ENCODE measurements around the gene PRSS36.
A peak's percentile ranks its signal among the peaks of the same experiment; 100 is the strongest.
"Not testable (repeated sequence)": the region's sequence is repeated elsewhere in the genome, so short reads cannot be mapped to it uniquely, and the experiment has no call there.

Gene PRSS36

DNA sequence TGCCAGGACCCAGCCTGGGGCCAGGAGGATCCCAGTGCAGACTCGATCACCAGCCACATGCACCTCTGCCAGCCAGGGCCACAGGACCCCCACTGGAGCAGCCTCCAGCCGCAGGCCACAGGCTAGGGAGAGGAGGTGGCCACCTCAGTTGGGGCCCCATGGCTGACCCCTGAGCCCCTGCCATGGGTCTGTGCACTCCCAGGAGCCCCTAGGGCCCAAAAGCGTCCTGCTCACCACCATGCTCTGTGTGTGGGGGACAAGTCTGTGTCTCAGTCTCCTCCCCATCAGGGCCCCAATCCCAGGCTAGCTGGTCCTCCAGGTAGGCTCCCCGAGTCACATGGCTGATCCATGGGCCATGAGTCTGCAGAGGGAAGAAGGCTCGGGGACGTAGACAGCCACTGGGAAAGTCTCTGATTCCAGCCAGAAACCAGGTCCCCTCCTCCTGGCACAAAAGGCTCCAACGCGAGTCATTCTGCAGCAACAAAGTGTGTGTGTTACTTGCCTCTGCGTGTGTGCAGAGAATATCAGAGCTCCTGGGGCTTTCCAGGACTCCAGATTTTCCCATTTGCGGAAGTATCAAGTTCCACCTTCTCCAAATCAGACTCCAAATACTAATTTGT is 8.3 kb downstream of the PRSS36 start:
- peak overlapping the region; percentile 41 for H3K4me3 ChIP-seq (replicated peaks; ENCODE audit: low read depth, low read length)
- DNase-seq (ENCODE audit: extremely low read depth, insufficient read length) = no peak
- H3K36me3 ChIP-seq (ENCODE audit: control insufficient read depth, insufficient read depth, low read length) = no peaks in the 10 kb centered on the region
- TF ChIP-seq, protein P1, sequence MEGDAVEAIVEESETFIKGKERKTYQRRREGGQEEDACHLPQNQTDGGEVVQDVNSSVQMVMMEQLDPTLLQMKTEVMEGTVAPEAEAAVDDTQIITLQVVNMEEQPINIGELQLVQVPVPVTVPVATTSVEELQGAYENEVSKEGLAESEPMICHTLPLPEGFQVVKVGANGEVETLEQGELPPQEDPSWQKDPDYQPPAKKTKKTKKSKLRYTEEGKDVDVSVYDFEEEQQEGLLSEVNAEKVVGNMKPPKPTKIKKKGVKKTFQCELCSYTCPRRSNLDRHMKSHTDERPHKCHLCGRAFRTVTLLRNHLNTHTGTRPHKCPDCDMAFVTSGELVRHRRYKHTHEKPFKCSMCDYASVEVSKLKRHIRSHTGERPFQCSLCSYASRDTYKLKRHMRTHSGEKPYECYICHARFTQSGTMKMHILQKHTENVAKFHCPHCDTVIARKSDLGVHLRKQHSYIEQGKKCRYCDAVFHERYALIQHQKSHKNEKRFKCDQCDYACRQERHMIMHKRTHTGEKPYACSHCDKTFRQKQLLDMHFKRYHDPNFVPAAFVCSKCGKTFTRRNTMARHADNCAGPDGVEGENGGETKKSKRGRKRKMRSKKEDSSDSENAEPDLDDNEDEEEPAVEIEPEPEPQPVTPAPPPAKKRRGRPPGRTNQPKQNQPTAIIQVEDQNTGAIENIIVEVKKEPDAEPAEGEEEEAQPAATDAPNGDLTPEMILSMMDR (IDR thresholded peaks at IDR 0.05; ENCODE audit: insufficient read depth, low read length, poor library complexity, severe bottlenecking) = no peak
- H3K27me3 ChIP-seq (replicated peaks; ENCODE audit: control insufficient read depth, insufficient read depth, low read length) = no peaks in the 10 kb centered on the region

DNA sequence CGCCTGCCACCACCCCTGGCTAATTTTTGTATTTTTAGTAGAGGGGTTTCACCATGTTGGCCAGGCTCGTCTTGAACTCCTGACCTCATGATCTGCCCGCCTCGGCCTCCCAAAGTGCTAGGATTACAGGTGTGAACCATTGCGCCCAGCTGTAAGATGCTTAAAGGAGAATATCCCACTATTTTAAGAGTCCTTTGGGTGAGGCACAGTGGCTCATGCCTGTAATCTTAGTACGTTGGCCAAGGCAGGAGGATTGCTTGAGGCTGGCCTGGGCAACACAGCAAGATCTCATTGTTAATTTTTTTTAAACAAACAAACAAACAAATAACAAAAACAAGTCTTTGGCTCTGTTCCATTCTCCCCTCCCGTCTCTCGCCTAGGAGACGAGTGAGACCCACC is 8.8 kb downstream of the PRSS36 start:
- DNase-seq (ENCODE audit: extremely low read depth, insufficient read length); H3K36me3 ChIP-seq (ENCODE audit: control insufficient read depth, insufficient read depth, low read length); H3K4me3 ChIP-seq (replicated peaks; ENCODE audit: low read depth, low read length): not testable (repeated sequence)

DNA sequence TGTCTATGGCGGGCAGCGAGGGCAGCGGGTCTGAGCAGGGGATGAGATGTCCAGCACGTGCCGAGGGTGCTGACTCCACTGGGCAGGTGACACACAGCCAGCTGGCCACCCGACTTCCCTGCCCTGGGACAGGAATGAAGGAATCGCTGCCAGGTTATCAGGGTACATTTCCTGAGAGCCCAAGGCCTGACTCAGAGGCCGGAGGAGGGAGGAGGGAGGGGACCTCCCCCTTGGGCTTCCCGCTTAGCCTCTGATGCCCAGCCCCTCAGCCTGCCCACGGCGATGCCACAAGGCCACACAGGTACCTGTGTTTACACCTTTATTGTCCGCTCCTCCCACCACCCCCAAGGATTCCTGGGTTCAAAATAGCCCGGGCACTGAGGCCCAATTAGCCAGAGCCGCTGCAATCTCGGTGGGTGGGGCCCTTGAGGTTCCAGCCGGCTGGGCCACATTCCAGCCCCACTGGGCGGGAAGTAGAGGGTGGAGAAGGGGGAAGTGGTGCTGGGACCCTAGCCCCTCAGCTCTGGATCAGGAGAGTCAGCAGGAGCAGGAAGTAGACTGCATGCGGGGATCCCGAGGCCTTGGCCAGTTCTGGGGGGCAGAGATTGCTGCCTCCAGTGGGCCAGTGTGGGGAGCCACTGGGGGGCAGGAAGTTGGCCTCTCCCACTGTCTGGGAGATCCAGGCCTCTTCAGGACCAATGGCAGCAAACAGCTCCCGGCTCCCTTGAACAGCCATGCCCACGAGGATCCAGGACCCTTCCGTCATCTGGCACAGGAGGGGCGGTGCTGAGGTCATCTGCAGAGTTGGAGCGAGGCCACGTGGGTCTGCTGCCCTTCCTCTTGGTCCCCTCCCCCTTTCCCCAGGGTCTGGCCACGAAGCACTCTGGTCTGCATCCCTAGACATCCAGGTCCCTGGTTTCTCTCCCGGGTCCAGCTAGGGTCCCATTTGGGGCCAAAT is 11.0 kb downstream of the PRSS36 start:
- Histone ChIP-seq H3K36me3 (ENCODE audit: control insufficient read depth, insufficient read depth, low read length) (no peaks in the 10 kb centered on the region), H3K4me3 (replicated peaks; ENCODE audit: low read depth, low read length) (no peak overlapping the region), H3K27me3 (replicated peaks; ENCODE audit: control insufficient read depth, insufficient read depth, low read length) (no peaks in the 10 kb centered on the region)
- DNase-seq (ENCODE audit: extremely low read depth, insufficient read length) = no peak
- TF ChIP-seq, protein P1 (IDR thresholded peaks at IDR 0.05; ENCODE audit: insufficient read depth, low read length, poor library complexity, severe bottlenecking) = no peak

More for the DNA sequence above, 8.8 kb downstream of the PRSS36 start:
- H3K27me3 ChIP-seq (replicated peaks; ENCODE audit: control insufficient read depth, insufficient read depth, low read length) = not testable (repeated sequence)

DNA sequence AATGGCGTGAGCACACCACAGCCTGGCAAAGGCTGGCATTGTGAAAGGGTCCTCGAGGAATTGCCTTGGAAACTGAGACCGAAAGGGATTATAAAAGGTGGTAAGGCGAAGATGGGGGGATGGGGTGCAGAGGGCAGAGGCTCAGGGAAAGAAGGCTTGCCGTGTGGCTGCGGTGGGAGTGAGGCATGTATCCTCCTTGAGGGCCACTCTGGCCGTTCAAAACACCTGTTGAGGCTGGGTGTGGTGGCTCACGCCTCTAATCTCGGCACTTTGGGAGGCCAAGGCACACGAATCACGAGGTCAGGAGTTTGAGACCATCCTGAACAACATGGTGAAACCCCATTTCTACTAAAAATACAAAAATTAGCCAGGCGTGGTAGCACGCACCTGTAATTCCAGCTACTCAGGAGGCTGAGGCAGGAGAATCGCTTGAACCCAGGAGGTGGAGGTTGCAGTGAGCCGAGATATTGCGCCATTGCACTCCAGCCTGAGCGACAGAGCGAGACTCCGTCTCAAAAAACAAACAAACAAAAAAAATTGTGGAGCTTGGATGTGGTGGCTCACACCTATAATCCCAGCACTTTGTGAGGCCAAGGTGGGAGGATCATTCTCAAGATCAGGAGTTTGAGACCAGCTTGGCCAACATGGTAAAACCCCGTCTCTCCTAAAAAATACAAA is 12.9 kb downstream of the PRSS36 start:
- not testable (repeated sequence) for H3K27me3 ChIP-seq (replicated peaks; ENCODE audit: control insufficient read depth, insufficient read depth, low read length); H3K36me3 ChIP-seq (ENCODE audit: control insufficient read depth, insufficient read depth, low read length); H3K4me3 ChIP-seq (replicated peaks; ENCODE audit: low read depth, low read length); DNase-seq (ENCODE audit: extremely low read depth, insufficient read length)

DNA sequence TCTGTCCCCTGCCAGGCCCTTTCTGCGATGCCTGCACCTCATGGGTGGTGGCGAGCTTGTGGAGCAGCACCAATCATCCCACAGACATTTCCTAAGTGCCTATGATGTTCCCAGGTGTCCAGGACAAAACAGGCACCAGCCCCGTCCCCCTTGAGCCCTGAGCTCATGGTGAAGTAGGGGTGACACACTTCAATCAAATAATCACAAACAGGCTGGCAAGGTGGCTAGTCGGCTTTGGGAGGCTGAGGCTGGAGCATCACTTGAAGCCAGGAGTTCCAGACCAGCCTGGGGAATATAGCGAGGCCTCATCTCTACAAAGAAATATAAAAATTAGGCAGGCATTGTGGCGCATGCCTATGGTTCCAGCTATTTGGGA is 13.6 kb downstream of the PRSS36 start:
- Histone ChIP-seq H3K27me3 (replicated peaks; ENCODE audit: control insufficient read depth, insufficient read depth, low read length) (no peaks in the 10 kb centered on the region), H3K4me3 (replicated peaks; ENCODE audit: low read depth, low read length) (no peak overlapping the region), H3K36me3 (ENCODE audit: control insufficient read depth, insufficient read depth, low read length) (peaks cover 4% of the 10 kb centered on the region)
- TF ChIP-seq, protein P1 (IDR thresholded peaks at IDR 0.05; ENCODE audit: insufficient read depth, low read length, poor library complexity, severe bottlenecking) = no peak
- DNase-seq (ENCODE audit: extremely low read depth, insufficient read length) = no peak

DNA sequence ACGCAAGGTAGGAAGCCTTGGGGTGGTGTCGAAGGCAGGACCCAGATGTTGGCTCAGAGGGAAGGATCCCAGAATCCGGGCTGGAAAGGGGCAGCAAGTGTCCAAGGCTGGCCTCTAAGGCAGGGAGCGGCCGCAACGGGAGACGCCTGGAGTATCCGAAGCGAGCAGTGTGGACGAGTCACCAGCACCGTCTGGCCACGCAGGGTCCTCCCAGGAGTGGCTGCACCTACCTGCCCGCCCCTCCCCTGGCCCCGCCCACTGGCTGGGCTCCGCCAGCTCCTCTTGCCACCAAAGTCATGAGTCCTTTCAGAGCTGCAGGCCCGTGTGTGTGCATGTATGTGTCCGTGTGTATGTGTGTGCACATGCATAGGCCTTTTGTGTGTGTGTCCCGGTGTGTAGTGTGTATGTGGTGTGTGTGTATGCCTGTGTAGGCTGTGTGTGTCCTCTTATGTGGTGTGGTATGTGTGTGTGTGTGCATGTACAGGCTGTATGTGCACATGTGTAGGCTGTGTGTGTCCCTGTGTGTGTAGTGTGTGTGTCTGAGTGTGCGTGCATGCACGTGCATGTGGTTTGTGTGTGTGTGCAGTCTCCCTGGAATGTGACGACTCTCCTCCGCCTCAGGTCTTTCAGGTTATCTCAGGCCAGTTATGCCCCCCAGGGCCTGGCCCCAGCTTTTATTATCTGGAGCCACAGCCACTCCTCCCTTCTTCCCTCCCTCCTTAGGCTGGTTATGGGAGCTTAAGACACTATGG is 14.2 kb downstream of the PRSS36 start, which contains the start of gene PRSS8:
Gene PRSS8, minus strand, starts transcription at position 193 of the 752 bp plus-strand sequence. CDS start 229 bp downstream, outside the sequence.
- no peak for DNase-seq (ENCODE audit: extremely low read depth, insufficient read length)
- TF ChIP-seq, protein P1 (IDR thresholded peaks at IDR 0.05; ENCODE audit: insufficient read depth, low read length, poor library complexity, severe bottlenecking) = no peak
- no peak within 1 kb of the TSS for H3K4me3 ChIP-seq (replicated peaks; ENCODE audit: low read depth, low read length)

More for the DNA sequence above, 14.2 kb downstream of the PRSS36 start, which contains the start of gene PRSS8:
- Histone ChIP-seq H3K27me3 (replicated peaks; ENCODE audit: control insufficient read depth, insufficient read depth, low read length) (no peaks in the 10 kb centered on the region), H3K36me3 (ENCODE audit: control insufficient read depth, insufficient read depth, low read length) (peaks cover 4% of the 10 kb centered on the region)

Data from GM06990 (cell line).